ENCODE measurements around the gene ADA. TPM values are rescaled to one million over a fixed set of nuclear protein-coding genes. Genes with fewer than 3 reads are reported as not detected.

The ADA gene
- total and polyA plus RNA-seq, 2 of the 4 experiments (the other 2 are of a cell fraction) = 8.1 to 11.0 TPM

DNA sequence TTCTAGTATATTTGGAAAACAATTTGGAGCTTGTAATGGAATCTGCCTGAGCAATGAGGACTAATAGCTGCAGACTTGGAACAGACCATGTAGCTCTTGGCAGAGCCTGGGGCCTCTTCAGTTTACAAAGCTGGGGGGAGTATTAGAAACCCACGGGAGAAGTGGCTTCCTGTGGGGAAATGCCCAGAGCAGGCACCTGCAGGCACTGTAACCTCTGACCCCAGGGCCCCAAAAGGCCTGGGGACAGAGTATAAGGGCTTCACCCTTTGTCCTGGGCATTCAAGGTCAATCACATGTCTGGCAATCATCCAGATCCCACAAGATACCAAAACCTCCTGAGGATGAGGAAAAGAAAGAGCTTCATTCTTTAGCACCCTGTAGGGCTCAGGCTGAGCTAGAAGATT, 49.7 kb downstream of the ADA start:
- Histone ChIP-seq H4K91ac (ENCODE audit: insufficient read depth, low read depth, low read length) (0 out of 2 replicates have a peak overlapping the region, but pooled peaks have one; percentile 7), H2BK20ac (ENCODE audit: low read depth, low read length) (peak overlapping the region; percentile 16; the same call in 1 of the 2 replicates), H4K8ac (ENCODE audit: low read depth in 2 of 2, low read length in 2 of 2) (peak overlapping the region in 1 of 2 experiments; percentile 80; a peak in 1 of 4 replicates), H2AK9ac (replicated peaks; ENCODE audit: low read depth, low read length, poor library complexity) (no peak overlapping the region), H3K9me1 (ENCODE audit: insufficient read depth, low read length) (peaks cover 19% of the 10 kb centered on the region), H2BK120ac (ENCODE audit: low read depth, low read length) (peak overlapping the region; percentile 76), H3K56ac (ENCODE audit: extremely low read depth, insufficient read depth, low read length) (no peak overlapping the region), H3K4me2 (ENCODE audit: low read depth, low read length) (peak overlapping the region; percentile 47; the same call in 1 of the 2 replicates), H3K9me3 (ENCODE audit: control insufficient read depth, insufficient read depth, low read length) (peaks cover 2% of the 10 kb centered on the region; the same call in 1 of the 2 replicates), H3K18ac (ENCODE audit: low read depth, low read length) (0 out of 2 replicates have a peak overlapping the region, but pooled peaks have one; percentile 1), H4K20me1 (ENCODE audit: insufficient read depth, low read length) (peaks cover 3% of the 10 kb centered on the region; the same call in 1 of the 2 replicates), H2BK5ac (ENCODE audit: low read depth, low read length, poor library complexity, severe bottlenecking) (peak overlapping the region; percentile 51), H3K4ac (ENCODE audit: low read depth, low read length) (peak overlapping the region; percentile 75), H2BK15ac (ENCODE audit: low read depth, low read length) (no peak overlapping the region; the same call in 2 of the 3 replicates), H3K4me1 (ENCODE audit: control insufficient read depth, insufficient read depth, low read length) (peaks cover 35% of the 10 kb centered on the region), H3K23ac (ENCODE audit: low read depth, low read length) (peak overlapping the region; percentile 28), H4K5ac (ENCODE audit: low read depth, low read length) (no peak overlapping the region), H2AK5ac (ENCODE audit: low read depth, low read length) (no peak overlapping the region), H3K36me3 (ENCODE audit: control insufficient read depth, insufficient read depth, low read length) (no peaks in the 10 kb centered on the region), H3K4me3 (ENCODE audit: insufficient read depth, low read depth, low read length) (no peak overlapping the region), H3K27me3 (ENCODE audit: control insufficient read depth, insufficient read depth, low read length) (no peaks in the 10 kb centered on the region), H2AFZ (replicated peaks; ENCODE audit: low read length, poor library complexity) (peak overlapping the region; percentile 12), H3K9ac (ENCODE audit: low read depth, low read length) (no peak overlapping the region), H3K14ac (replicated peaks; ENCODE audit: low read depth, low read length) (peak overlapping the region; percentile 84; the same call in 1 of the 2 replicates), H3K27ac (ENCODE audit: insufficient read depth, low read length) (peak overlapping the region; percentile 82; the same call in 1 of the 2 replicates), H3K79me1 (ENCODE audit: low read depth in 1 of 2, low read length in 2 of 2) (peaks cover 23 to 60% of the 10 kb centered on the region in 2 experiments)
- dilution Hi-C loops (cut with HindIII; ENCODE audit: low sequenced_read_pairs, unreplicated experiment) (no loop called here), intact Hi-C loops (cut with micrococcal nuclease) (no loop called here), in situ Hi-C loops (cut with MboI; ENCODE audit: low sequenced_read_pairs) (loop anchor here (10.0 kb wide), 2 partner anchors 67 to 387 kb away; partner anchors contain the start of gene OSER1)
- DNase-seq = peak; percentile 87
- 0% methylated on average over 1 of the region's 1 CpG; no CpG with 5 or more reads in 1 of the 2 experiments for WGBS, 2 experiments (ENCODE audit: extremely low coverage in 2 of 2, insufficient read length in 1 of 2)
- ATAC-seq (ENCODE audit: low read depth) = peak; percentile 84
- POLR2A ChIA-PET (ENCODE audit: unreplicated experiment) = interaction anchor here (1.4 kb wide), 1 partner anchor 19 kb away, joined by 3 read pairs; the partner anchor contains the start of gene PKIG
- TF ChIP-seq BHLHE40 (IDR thresholded peaks at IDR 0.05; ENCODE audit: low read depth, low read length) (0 out of 2 replicates have a peak, but pooled peaks have one; percentile 7), MAFK (IDR thresholded peaks at IDR 0.05; ENCODE audit: low read depth, low read length) (no peak), SMC3 (IDR thresholded peaks at IDR 0.05; ENCODE audit: low read depth, low read length) (0 out of 2 replicates have a peak, but pooled peaks have one; percentile 5), NFE2L2 (IDR thresholded peaks at IDR 0.05; ENCODE audit: low read depth, low read length) (no peak)
- TF ChIP-seq, protein P1, sequence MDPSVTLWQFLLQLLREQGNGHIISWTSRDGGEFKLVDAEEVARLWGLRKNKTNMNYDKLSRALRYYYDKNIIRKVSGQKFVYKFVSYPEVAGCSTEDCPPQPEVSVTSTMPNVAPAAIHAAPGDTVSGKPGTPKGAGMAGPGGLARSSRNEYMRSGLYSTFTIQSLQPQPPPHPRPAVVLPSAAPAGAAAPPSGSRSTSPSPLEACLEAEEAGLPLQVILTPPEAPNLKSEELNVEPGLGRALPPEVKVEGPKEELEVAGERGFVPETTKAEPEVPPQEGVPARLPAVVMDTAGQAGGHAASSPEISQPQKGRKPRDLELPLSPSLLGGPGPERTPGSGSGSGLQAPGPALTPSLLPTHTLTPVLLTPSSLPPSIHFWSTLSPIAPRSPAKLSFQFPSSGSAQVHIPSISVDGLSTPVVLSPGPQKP (IDR thresholded peaks at IDR 0.05; ENCODE audit: borderline replicate concordance, low read depth, low read length) = no peak
- CTCF ChIA-PET = interaction anchor here (0.6 to 1.0 kb wide), 3 partner anchors 18 to 228 kb away, joined by 3 to 6 read pairs (median 3); no protein-coding TSS in a partner anchor
- BruUV-seq (replicated peaks) = no TSS peak
